Adrenal gland (tissue), 12 donors: Measurements from ENCODE around the gene AGFG1. TPM values are rescaled to one million over a fixed set of nuclear protein-coding genes. Genes with fewer than 3 reads are reported as not detected.
"Not testable (repeated sequence)": the region's sequence is repeated elsewhere in the genome, so short reads cannot be mapped to it uniquely, and the experiment has no call there.

Experiments
- DNase-seq, 7 donors: peaks; one replicate each; pipeline ENCODE4 v3.0.0-alpha.2; 2019 to 2020
- H3K27ac ChIP-seq, 5 donors: fragments of 200-600 bp; sonication (generic) in 4 of 5; 1 replicate in 3 of 5; 2 replicates in 2 of 5; pipeline versions ENCODE4 v1.5.1 to v1.8.0; 2016 to 2020; ENCODE audit warnings: mild to moderate bottlenecking in 1 of 5
- H3K27me3 ChIP-seq: fragments of 200-600 bp; 2 replicates; pipeline ENCODE4 v1.8.0; 2021
- H3K36me3 ChIP-seq, 2 donors: fragments of 200-600 bp; replicated peaks in 1 of 2; 1 replicate in 1 of 2; 2 replicates in 1 of 2; pipeline versions ENCODE4 v1.5.1 to v1.8.0; 2018 to 2022
- H3K4me1 ChIP-seq, 2 donors: fragments of 200-600 bp; replicated peaks in 1 of 2; 1 replicate in 1 of 2; 2 replicates in 1 of 2; pipeline versions ENCODE4 v1.5.1 to v1.8.0; 2018 to 2021
- H3K4me3 ChIP-seq, 4 donors: fragments of 200-600 bp; sonication (generic) in 3 of 4; one replicate each; pipeline ENCODE4 v1.5.1; 2016 to 2018
- H3K9me3 ChIP-seq, 3 donors: fragments of 200-600 bp; sonication (generic) in 1 of 3; replicated peaks in 1 of 3; 1 replicate in 2 of 3; 2 replicates in 1 of 3; pipeline versions ENCODE4 v1.5.1 to v1.8.0; 2016 to 2021
- CTCF ChIP-seq, 6 experiments: fragments of 450-650 bp in 4 of 6; fragments of 200-600 bp in 2 of 6; sonication (generic) in 1 of 6; IDR thresholded peaks; 1 replicate in 5 of 6; 2 replicates in 1 of 6; pipeline versions ENCODE4 v1.5.1 to v1.8.0; 2016 to 2021; ENCODE audit warnings: antibody characterized with exemption in 6 of 6, mild to moderate bottlenecking in 2 of 6, moderate library complexity in 1 of 6
- POLR2A ChIP-seq, 2 donors: fragments of 450-650 bp; IDR thresholded peaks; one replicate each; pipeline ENCODE4 v1.6.1; 2017; ENCODE audit warnings: antibody characterized with exemption in 2 of 2, mild to moderate bottlenecking in 2 of 2, moderate library complexity in 1 of 2
- WGBS, 4 donors: extraction: QIAGEN DNeasy Blood & Tissue Kit in 2 of 4; methylation state at CpG; one replicate each; pipeline versions ENCODE4 v1.1.5 to v1.1.7; 2013 to 2017; 5-methylcytosine and 5-hydroxymethylcytosine counted together
- intact Hi-C, 2 donors: fragments of 100-400 bp; cut with DNase I; formaldehyde crosslinking; loops; one replicate each; pipeline versions ENCODE4 v1.14.1 to v1.15.0; 2022 to 2023
- polyA plus RNA-seq, 3 donors: library from polyadenylated mRNA; stranded (reverse); fragments of 200-250 nt in 2 of 3; fragments of 350-450 nt in 1 of 3; fragmentation: Illumina TruSeq in 1 of 3; extraction: RNeasy Lipid Tissue Mini Kit (QIAGEN cat#74804) in 1 of 3; gene quantifications; one replicate each; pipeline ENCODE4 v1.2.3, GENCODE V29; 2013 to 2014
- total RNA-seq, 9 donors: library from RNA; depleted of rRNA in 4 of 9; stranded (reverse); fragments of >200 nt in 4 of 9; fragments of 120-200 nt in 1 of 9; fragmentation: NEBNext Ultra II Directional in 1 of 9; extraction: Animal tissue kit (Norgen Biotek cat#: 25700) in 1 of 9; gene quantifications; one replicate each; pipeline versions ENCODE4 v1.1.0 to v1.2.4, GENCODE V29; 2013 to 2023
- donor health status: healthy with polysubstance abuse.
- donor health status: Bipolar disorder and iron deficiency.
- donor health status: DM: yes; HTN: yes; CAD: no.
- donor health status: DM: no; HTN: no; CAD: no.
- donor health status: DM: no; HTN: no; CAD: no.
- donor health status: DM: yes; HTN: yes; CAD: no.

The AGFG1 gene
- total and polyA plus RNA-seq, 12 donors: 13.5 to 117 (median 64.7) TPM

GRCh38 chr2:227539465-227539956, 67.6 kb downstream of the AGFG1 start:
- Histone ChIP-seq H3K36me3 (peaks cover 0 to 47% of the 10 kb centered on the region in 2 donors), H3K4me1 (no peaks in the 10 kb centered on the region), H3K27ac (no peak overlapping the region), H3K4me3 (no peak overlapping the region), H3K27me3 (no peaks in the 10 kb centered on the region), H3K9me3 (no peaks in the 10 kb centered on the region)
- intact Hi-C loops: no loop called here
- TF ChIP-seq CTCF (IDR thresholded peaks at IDR 0.05) (no peak), POLR2A (IDR thresholded peaks at IDR 0.05) (no peak)
- DNase-seq: no peak
- WGBS, 4 donors: 96 to 99% (median 96%) methylated on average over 8 of the region's 8 CpGs

GRCh38 chr2:227540352-227540751, 68.4 kb downstream of the AGFG1 start:
- DNase-seq, H3K27ac ChIP-seq, H3K4me3 ChIP-seq, intact Hi-C loops, H3K27me3 ChIP-seq, H3K4me1 ChIP-seq, H3K9me3 ChIP-seq: not testable (repeated sequence)
- H3K36me3 ChIP-seq: peaks cover 0 to 40% of the 10 kb centered on the region in 2 donors
- 90 to 99% (median 94%) methylated on average over 9 of the region's 9 CpGs for WGBS, 4 donors

GRCh38 chr2:227545990-227546389, 74.0 kb downstream of the AGFG1 start:
- no peak overlapping the region for H3K4me3 ChIP-seq
- DNase-seq: peak in 1 of 7 donors; percentile 17
- no peak overlapping the region for H3K27ac ChIP-seq
- H3K27me3 ChIP-seq: no peaks in the 10 kb centered on the region
- 94 to 100% (median 97%) methylated on average over 3 to 11 of the region's 11 CpGs for WGBS, 4 donors
- H3K4me1 ChIP-seq: no peaks in the 10 kb centered on the region
- intact Hi-C loops: no loop called here
- H3K36me3 ChIP-seq: peaks cover 0 to 15% of the 10 kb centered on the region in 2 donors
- no peak for TF ChIP-seq POLR2A (IDR thresholded peaks at IDR 0.05)
- TF ChIP-seq CTCF (IDR thresholded peaks at IDR 0.05): peak in 1 of 6 experiments; percentile 9
- no peaks in the 10 kb centered on the region for H3K9me3 ChIP-seq

- no peak overlapping the region for H3K4me3 ChIP-seq
- DNase-seq: no peak
- no peaks in the 10 kb centered on the region for H3K27me3 ChIP-seq
- no peak for TF ChIP-seq CTCF (IDR thresholded peaks at IDR 0.05)
- TF ChIP-seq POLR2A (IDR thresholded peaks at IDR 0.05): no peak
- H3K36me3 ChIP-seq: peaks cover 0 to 49% of the 10 kb centered on the region in 2 donors
- intact Hi-C loops: no loop called here
- no peaks in the 10 kb centered on the region for H3K9me3 ChIP-seq
- WGBS, 4 donors: 95 to 100% (median 98%) methylated on average over 3 of the region's 3 CpGs
- H3K27ac ChIP-seq: no peak overlapping the region
- no peaks in the 10 kb centered on the region for H3K4me1 ChIP-seq
Measured at GRCh38 chr2:227551836-227552235, 79.9 kb downstream of the AGFG1 start.

GRCh38 chr2:227562581-227562980, 90.6 kb downstream of the AGFG1 start:
- intact Hi-C loops: no loop called here
- no peak for DNase-seq
- Histone ChIP-seq H3K4me1 (no peaks in the 10 kb centered on the region), H3K4me3 (no peak overlapping the region), H3K9me3 (no peaks in the 10 kb centered on the region), H3K27me3 (no peaks in the 10 kb centered on the region), H3K36me3 (no peaks in the 10 kb centered on the region), H3K27ac (no peak overlapping the region)
- TF ChIP-seq POLR2A (IDR thresholded peaks at IDR 0.05) (no peak), CTCF (IDR thresholded peaks at IDR 0.05) (no peak)
